CD4-positive, alpha-beta T cell (primary cell): Measurements from ENCODE around the gene ZNF747. TPM values are rescaled to one million over a fixed set of nuclear protein-coding genes. Genes with fewer than 3 reads are reported as not detected.

Experiments
- ATAC-seq: fragments of 200-7000 bp; cut with Tn5 transposase; one replicate; pipeline ENCODE4 v1.10.0; 2022; ENCODE audit warnings: mild to moderate bottlenecking; ENCODE audit not compliant: poor library complexity
- CTCF ChIA-PET: fragments of 350-600 bp; sonication (Branson Sonifier 250); formaldehyde crosslinking; loops from one replicate; lab custom pipeline; 2021; ENCODE audit warnings: antibody characterized with exemption, inconsistent platforms; lab: Charles Lee
- POLR2A ChIA-PET: fragments of 350-600 bp; sonication (Branson Sonifier 250); formaldehyde crosslinking; loops from one replicate; lab custom pipeline; 2021; ENCODE audit warnings: antibody characterized with exemption, inconsistent platforms; lab: Charles Lee
- DNase-seq, 14 experiments: peaks; one replicate each; pipeline ENCODE4 v3.0.0-alpha.2; 2013 to 2020; ENCODE audit warnings: mixed read lengths in 2 of 14
- H3K27ac ChIP-seq, 2 donors: one replicate each; pipeline versions ENCODE4 v1.5.1 to v1.7.0; 2013; ENCODE audit warnings: low read length in 2 of 2, low read depth in 1 of 2, mild to moderate bottlenecking in 1 of 2
- H3K27me3 ChIP-seq, 2 experiments: 1 replicate in 1 of 2; 2 replicates in 1 of 2; pipeline versions ENCODE4 v1.6.1 to v1.7.0; 2013; ENCODE audit warnings: low read length in 2 of 2, control low read depth in 1 of 2, mild to moderate bottlenecking in 1 of 2, moderate library complexity in 1 of 2; ENCODE audit not compliant: insufficient read depth in 2 of 2, control insufficient read depth in 1 of 2
- H3K36me3 ChIP-seq: one replicate; pipeline ENCODE4 v1.6.1; 2013; ENCODE audit warnings: low read length, control low read depth; ENCODE audit not compliant: insufficient read depth
- H3K4me1 ChIP-seq: one replicate; pipeline ENCODE4 v1.6.1; 2013; ENCODE audit warnings: low read length, control low read depth; ENCODE audit not compliant: insufficient read depth
- H3K4me3 ChIP-seq: one replicate; pipeline ENCODE4 v1.5.1; 2013; ENCODE audit warnings: mild to moderate bottlenecking, low read length, moderate library complexity
- H3K9me3 ChIP-seq, 2 experiments: 1 replicate in 1 of 2; 2 replicates in 1 of 2; pipeline versions ENCODE4 v1.6.1 to v1.7.0; 2013; ENCODE audit warnings: low read length in 2 of 2, mild to moderate bottlenecking in 2 of 2, control low read depth in 1 of 2, moderate library complexity in 1 of 2; ENCODE audit not compliant: control insufficient read depth in 1 of 2, insufficient read depth in 1 of 2
- H3K27ac Mint-ChIP-seq: one replicate; pipeline ENCODE4 v1.8.0; 2020; ENCODE audit warnings: mixed read lengths
- H3K27me3 Mint-ChIP-seq: one replicate; pipeline ENCODE4 v1.8.0; 2021; ENCODE audit warnings: mixed read lengths
- H3K36me3 Mint-ChIP-seq: one replicate; pipeline ENCODE4 v1.8.0; 2021; ENCODE audit warnings: low read depth, mixed read lengths
- H3K4me1 Mint-ChIP-seq: one replicate; pipeline ENCODE4 v1.8.0; 2021; ENCODE audit warnings: low read depth, mixed read lengths
- H3K4me3 Mint-ChIP-seq: one replicate; pipeline ENCODE4 v1.8.0; 2020; ENCODE audit warnings: mild to moderate bottlenecking, mixed read lengths
- H3K9me3 Mint-ChIP-seq: one replicate; pipeline ENCODE4 v1.8.0; 2020; ENCODE audit warnings: mixed read lengths
- intact Hi-C, 2 experiments: fragments of 100-400 bp; cut with DNase I in 1 of 2; cut with micrococcal nuclease in 1 of 2; formaldehyde crosslinking; loops; one replicate each; pipeline versions ENCODE4 v1.15.1 to v1.9.0; 2023 to 2025; cut with DNase I, micrococcal nuclease
- total RNA-seq, 174 experiments: library from RNA in 2 of 174; stranded (reverse) in 2 of 174; gene quantifications; one replicate each; pipeline ENCODE4 v1.2.3 and lab custom pipeline; 2021 to 2026
- TF ChIP-seq, protein P1 (sequence below): fragments of 200-600 bp; IDR thresholded peaks from one replicate; pipeline ENCODE4 v1.8.0; 2022; ENCODE audit warnings: antibody characterized with exemption, mild to moderate bottlenecking

Gene ZNF747
- total RNA-seq, 2 experiments from 2014 or later, result 6.3 to 6.7 TPM

GRCh38 chr16:30526137-30526822, 8.4 kb downstream of the ZNF747 start, which contains the start of gene ZNF768:
TSS of gene ZNF768 (minus strand) at chr16:30526566. CDS start at chr16:30526413, 153 bp downstream.
- Mint-ChIP-seq H3K27me3 (no peaks in the 10 kb centered on the region), H3K4me1 (peaks cover 26% of the 10 kb centered on the region), H3K4me3 (peak within 1 kb of the TSS; percentile 91), H3K9me3 (no peaks in the 10 kb centered on the region), H3K27ac (peak within 1 kb of the TSS; percentile 81), H3K36me3 (peaks cover 22% of the 10 kb centered on the region)
- DNase-seq (peak in 5 of 14 experiments; percentile 3 to 58 (median 27)), ATAC-seq (peak; percentile 11)
- ChIA-PET CTCF (interaction anchor here (1.1 to 4.9 kb wide), 4 partner anchors 31 to 96 kb away, joined by 4 to 22 read pairs (median 5); partner anchors contain the start of genes DCTPP1, ZNF688 and ZNF764), POLR2A (interaction anchor here (0.5 to 4.4 kb wide), 14 partner anchors 8 to 132 kb away, joined by 3 to 23 read pairs (median 5); partner anchors contain the start of genes DCTPP1, FBRS, ZNF688 and ZNF689)
- H3K27me3 ChIP-seq, result no peaks in the 10 kb centered on the region
- peak within 1 kb of the TSS; percentile 76 to 81 for H3K27ac ChIP-seq
- H3K36me3 ChIP-seq, result peaks cover 16% of the 10 kb centered on the region
- peaks cover 49% of the 10 kb centered on the region for H3K4me1 ChIP-seq
- H3K4me3 ChIP-seq, result peak within 1 kb of the TSS; percentile 83
- TF ChIP-seq, protein P1, sequence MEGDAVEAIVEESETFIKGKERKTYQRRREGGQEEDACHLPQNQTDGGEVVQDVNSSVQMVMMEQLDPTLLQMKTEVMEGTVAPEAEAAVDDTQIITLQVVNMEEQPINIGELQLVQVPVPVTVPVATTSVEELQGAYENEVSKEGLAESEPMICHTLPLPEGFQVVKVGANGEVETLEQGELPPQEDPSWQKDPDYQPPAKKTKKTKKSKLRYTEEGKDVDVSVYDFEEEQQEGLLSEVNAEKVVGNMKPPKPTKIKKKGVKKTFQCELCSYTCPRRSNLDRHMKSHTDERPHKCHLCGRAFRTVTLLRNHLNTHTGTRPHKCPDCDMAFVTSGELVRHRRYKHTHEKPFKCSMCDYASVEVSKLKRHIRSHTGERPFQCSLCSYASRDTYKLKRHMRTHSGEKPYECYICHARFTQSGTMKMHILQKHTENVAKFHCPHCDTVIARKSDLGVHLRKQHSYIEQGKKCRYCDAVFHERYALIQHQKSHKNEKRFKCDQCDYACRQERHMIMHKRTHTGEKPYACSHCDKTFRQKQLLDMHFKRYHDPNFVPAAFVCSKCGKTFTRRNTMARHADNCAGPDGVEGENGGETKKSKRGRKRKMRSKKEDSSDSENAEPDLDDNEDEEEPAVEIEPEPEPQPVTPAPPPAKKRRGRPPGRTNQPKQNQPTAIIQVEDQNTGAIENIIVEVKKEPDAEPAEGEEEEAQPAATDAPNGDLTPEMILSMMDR, result no peak
- intact Hi-C loops, result loop anchor here in 1 of 2 experiments (2.0 to 5.0 kb wide), 3 partner anchors 33 to 77 kb away; partner anchors contain the start of gene ZNF764
- H3K9me3 ChIP-seq, result no peaks in the 10 kb centered on the region

DNA sequence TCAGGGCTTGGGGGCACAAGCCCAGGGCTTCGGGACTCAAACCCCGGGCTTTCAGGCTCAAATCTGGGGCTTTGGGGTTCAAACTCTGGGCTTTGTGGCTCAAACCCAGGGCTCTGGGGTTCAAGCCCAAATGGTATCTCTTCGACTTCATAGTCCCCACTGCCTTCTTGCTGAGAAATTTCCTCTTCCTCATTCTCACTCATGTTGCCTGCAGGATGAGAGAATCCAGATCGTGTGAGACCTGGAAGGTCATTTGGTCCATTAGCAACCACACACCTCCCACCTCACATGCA, 8.9 kb downstream of the ZNF747 start:
- H3K4me3 ChIP-seq, result peak overlapping the region; percentile 56
- Mint-ChIP-seq H3K9me3 (no peaks in the 10 kb centered on the region), H3K27me3 (no peaks in the 10 kb centered on the region), H3K27ac (peak overlapping the region; percentile 68), H3K4me3 (peak overlapping the region; percentile 91), H3K4me1 (peaks cover 26% of the 10 kb centered on the region), H3K36me3 (peaks cover 24% of the 10 kb centered on the region)
- no peaks in the 10 kb centered on the region for H3K9me3 ChIP-seq
- ChIA-PET POLR2A (interaction anchor here (0.5 to 4.0 kb wide), 7 partner anchors 9 to 386 kb away, joined by 3 to 22 read pairs (median 4); partner anchors contain the start of genes DCTPP1, ZNF688 and ZNF747), CTCF (interaction anchor here (1.3 to 1.6 kb wide), 2 partner anchors 70 to 96 kb away, joined by 3 to 6 read pairs; partner anchors contain the start of gene DCTPP1)
- TF ChIP-seq, protein P1, result no peak
- no peaks in the 10 kb centered on the region for H3K27me3 ChIP-seq
- peak overlapping the region; percentile 2 to 5 for H3K27ac ChIP-seq
- H3K36me3 ChIP-seq, result peaks cover 13% of the 10 kb centered on the region
- ATAC-seq (no peak), DNase-seq (no peak)
- intact Hi-C loops, result loop anchor here in 1 of 2 experiments (2.0 to 5.0 kb wide), 3 partner anchors 33 to 77 kb away; partner anchors contain the start of gene ZNF764
- peaks cover 49% of the 10 kb centered on the region for H3K4me1 ChIP-seq

DNA sequence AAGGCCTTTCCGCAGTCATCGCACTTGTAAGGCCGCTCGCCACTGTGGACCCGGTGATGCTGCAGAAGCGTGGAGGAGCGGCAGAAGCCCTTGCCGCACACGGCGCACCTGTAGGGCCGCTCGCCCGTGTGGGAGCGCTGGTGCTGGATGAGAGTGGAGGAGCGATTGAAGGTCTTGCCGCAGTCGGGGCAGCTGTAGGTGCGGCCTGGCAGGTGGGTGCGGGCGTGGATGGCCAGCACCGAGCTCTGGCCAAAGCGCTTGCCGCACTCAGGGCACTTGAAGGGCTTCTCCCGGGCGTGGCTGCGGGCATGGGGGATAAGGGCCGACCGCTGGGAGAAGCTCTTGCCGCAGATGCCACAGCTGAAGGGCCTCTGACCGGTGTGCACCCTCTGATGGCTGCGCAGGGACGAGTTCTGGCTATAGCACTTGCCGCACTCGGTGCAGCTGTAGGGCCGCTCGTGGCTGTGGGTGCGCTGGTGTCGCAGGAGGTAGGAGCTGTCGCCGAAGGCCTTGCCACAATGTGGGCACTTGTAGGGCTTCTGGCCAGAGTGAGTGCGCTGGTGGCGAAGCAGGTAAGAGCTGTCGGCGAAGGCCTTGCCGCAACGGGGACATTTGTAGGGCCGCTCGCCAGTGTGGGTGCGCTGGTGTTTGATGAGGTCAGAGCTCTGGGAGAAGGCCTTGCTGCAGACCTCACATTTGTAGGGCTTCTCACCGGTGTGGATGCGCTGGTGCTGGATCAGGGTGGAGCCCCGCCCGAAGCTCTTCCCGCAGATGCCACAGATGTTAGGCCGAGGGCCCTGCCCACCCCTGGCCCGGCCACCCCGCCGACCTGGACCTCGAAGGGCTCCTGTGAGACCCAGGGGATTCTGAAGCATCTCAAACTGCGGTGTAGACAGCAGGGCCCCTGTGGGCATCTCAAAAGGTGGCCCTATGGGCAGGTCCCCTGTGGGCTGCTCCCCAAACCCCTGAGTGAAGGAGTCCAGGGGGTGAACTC, 9.8 kb downstream of the ZNF747 start:
- ATAC-seq, result no peak
- Mint-ChIP-seq H3K27ac (no peak overlapping the region), H3K36me3 (peaks cover 24% of the 10 kb centered on the region), H3K4me1 (peaks cover 21% of the 10 kb centered on the region), H3K27me3 (no peaks in the 10 kb centered on the region), H3K9me3 (no peaks in the 10 kb centered on the region), H3K4me3 (peak overlapping the region; percentile 45)
- ChIA-PET POLR2A (interaction anchor here (0.7 to 4.0 kb wide), 9 partner anchors 10 to 385 kb away, joined by 3 to 22 read pairs (median 5); partner anchors contain the start of genes DCTPP1, ZNF688 and ZNF747), CTCF (interaction anchor here (1.3 to 1.6 kb wide), 2 partner anchors 69 to 95 kb away, joined by 3 to 6 read pairs; partner anchors contain the start of gene DCTPP1)
- Histone ChIP-seq H3K4me1 (peaks cover 40% of the 10 kb centered on the region), H3K27me3 (no peaks in the 10 kb centered on the region), H3K9me3 (no peaks in the 10 kb centered on the region), H3K36me3 (peaks cover 21% of the 10 kb centered on the region), H3K27ac (no peak overlapping the region), H3K4me3 (no peak overlapping the region)
- peak in 1 of 14 experiments; percentile 33 for DNase-seq
- intact Hi-C loops, result loop anchor here in 1 of 2 experiments (5.0 kb wide), 1 partner anchor 33 kb away; no protein-coding TSS in a partner anchor
- TF ChIP-seq, protein P1, result no peak
